Measurements from ENCODE around the gene DYNLRB2.

DYNLRB2 gene

DNA sequence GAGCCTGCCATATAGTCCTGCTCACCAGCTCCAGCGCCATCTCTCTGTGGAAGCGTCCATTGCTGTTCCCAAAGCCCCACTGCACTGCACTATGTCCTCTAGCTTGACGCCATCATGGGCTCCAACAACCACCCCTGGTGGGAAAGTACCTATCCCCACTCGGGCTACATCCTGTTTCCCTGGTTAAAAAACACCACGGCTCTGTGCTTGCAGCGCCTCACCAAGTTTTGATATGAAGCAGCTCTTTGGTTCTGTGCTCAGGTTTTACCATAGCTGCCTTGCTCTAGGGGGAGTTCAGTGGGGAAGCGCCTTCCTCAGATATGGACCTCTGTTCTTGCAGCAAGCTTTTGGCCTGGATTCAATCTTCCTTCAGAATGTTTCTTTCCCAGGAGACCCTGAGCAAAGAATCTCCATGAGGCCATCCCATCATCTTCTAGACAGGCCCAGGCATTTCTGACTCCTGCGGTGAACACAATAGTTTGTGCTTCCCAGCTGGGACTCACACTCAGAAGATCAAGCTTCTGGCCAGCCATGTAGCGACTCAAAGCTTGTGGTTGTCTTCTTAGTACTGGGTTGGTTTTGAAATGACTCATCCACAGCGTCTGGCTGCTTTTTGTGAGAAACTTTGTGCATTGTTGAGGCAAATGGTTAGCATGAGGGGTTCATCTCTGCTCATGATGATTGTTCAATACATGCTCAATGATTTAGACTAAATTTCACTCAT lies 39.5 kb downstream of the DYNLRB2 start:
- TF ChIP-seq ZFX (IDR thresholded peaks at IDR 0.05), result no peak
- TF ChIP-seq, protein P1, sequence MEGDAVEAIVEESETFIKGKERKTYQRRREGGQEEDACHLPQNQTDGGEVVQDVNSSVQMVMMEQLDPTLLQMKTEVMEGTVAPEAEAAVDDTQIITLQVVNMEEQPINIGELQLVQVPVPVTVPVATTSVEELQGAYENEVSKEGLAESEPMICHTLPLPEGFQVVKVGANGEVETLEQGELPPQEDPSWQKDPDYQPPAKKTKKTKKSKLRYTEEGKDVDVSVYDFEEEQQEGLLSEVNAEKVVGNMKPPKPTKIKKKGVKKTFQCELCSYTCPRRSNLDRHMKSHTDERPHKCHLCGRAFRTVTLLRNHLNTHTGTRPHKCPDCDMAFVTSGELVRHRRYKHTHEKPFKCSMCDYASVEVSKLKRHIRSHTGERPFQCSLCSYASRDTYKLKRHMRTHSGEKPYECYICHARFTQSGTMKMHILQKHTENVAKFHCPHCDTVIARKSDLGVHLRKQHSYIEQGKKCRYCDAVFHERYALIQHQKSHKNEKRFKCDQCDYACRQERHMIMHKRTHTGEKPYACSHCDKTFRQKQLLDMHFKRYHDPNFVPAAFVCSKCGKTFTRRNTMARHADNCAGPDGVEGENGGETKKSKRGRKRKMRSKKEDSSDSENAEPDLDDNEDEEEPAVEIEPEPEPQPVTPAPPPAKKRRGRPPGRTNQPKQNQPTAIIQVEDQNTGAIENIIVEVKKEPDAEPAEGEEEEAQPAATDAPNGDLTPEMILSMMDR (conservative IDR thresholded peaks at IDR 0.05), result no peak
- no peak overlapping the region for H3K27ac ChIP-seq

DNA sequence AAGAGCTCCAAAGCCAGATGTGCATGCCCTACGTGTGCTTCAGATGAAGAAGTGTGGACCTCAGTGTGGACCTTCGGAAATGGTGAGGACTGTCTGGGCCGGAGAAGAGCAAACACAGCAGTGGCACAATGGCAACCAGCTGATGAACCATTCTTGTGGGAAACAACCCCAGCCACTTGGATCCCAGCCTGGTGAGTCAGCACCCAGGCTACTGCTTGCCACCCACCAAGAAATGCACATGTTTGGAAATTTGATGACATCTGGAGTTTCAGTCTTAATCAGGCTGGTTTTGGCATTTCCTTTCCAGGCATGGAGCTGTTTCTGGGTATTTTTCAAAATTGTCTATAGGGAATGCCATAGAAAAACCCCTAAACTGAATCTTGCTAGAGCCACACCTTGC lies 42.7 kb downstream of the DYNLRB2 start:
- TF ChIP-seq, protein P1 (conservative IDR thresholded peaks at IDR 0.05), result no peak
- no peak for TF ChIP-seq ZFX (IDR thresholded peaks at IDR 0.05)
- no peak overlapping the region for H3K27ac ChIP-seq

DNA sequence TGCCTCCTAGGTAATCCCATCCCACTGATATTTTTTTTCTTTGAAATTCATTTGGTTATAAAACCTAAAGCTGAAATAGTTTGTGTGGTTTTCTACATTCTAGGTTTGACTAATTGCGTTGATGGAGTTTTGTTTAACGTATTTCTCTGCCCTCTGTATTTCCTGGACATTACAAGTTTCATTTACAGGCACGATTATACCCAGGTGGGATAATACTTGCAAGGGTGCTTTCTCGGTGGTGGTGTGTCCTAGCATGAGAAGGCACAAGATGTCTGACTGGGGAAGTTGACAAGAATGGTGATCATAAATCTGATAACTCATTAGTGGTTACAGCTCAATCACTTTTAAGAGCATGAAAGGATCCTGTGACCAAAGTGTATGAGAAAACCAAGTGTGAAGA lies 45.0 kb downstream of the DYNLRB2 start:
- no peak overlapping the region for H3K27ac ChIP-seq
- TF ChIP-seq, protein P1 (conservative IDR thresholded peaks at IDR 0.05), result no peak
- no peak for TF ChIP-seq ZFX (IDR thresholded peaks at IDR 0.05)

DNA sequence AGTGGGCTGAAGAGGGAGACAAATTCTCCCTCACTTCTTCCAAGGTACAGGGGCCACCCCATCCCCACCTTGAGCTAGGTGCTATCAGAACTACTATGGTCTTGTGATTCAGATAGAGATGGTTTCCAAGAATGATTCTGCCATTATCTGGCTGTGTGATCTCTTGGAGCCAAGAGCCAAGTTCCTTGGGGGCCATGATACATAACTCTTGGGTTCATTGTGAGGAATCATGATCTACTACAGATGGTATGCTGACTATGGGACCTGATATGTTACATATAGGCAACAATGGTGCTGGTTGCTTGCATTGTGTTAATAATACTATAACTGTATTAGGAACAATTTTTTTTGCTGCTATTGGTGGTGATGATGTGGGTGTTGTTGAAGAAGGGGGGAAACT lies 45.7 kb downstream of the DYNLRB2 start:
- no peak overlapping the region for H3K27ac ChIP-seq
- TF ChIP-seq, protein P1 (conservative IDR thresholded peaks at IDR 0.05), result no peak
- no peak for TF ChIP-seq ZFX (IDR thresholded peaks at IDR 0.05)

DNA sequence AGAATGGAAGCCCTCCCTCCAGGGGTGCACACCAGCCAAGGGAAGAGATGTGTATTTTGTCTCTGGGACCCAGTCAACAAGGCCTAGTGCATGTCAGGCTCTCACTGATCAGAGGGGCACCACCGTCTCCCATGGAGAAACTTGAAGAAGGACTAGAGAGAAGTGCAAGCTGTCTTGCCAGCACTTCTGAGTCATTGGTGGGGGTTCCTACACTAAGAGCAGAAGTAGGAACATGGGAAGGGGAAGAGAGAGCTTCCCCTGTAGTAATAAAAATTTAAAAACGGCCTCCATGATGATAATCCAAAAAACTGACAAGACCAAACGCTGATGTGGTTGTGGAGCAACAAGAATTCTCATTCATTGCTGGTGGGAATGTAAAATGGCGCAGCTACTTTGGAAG lies 46.3 kb downstream of the DYNLRB2 start:
- no peak overlapping the region for H3K27ac ChIP-seq
- TF ChIP-seq ZFX (IDR thresholded peaks at IDR 0.05), result no peak
- TF ChIP-seq, protein P1 (conservative IDR thresholded peaks at IDR 0.05), result no peak

DNA sequence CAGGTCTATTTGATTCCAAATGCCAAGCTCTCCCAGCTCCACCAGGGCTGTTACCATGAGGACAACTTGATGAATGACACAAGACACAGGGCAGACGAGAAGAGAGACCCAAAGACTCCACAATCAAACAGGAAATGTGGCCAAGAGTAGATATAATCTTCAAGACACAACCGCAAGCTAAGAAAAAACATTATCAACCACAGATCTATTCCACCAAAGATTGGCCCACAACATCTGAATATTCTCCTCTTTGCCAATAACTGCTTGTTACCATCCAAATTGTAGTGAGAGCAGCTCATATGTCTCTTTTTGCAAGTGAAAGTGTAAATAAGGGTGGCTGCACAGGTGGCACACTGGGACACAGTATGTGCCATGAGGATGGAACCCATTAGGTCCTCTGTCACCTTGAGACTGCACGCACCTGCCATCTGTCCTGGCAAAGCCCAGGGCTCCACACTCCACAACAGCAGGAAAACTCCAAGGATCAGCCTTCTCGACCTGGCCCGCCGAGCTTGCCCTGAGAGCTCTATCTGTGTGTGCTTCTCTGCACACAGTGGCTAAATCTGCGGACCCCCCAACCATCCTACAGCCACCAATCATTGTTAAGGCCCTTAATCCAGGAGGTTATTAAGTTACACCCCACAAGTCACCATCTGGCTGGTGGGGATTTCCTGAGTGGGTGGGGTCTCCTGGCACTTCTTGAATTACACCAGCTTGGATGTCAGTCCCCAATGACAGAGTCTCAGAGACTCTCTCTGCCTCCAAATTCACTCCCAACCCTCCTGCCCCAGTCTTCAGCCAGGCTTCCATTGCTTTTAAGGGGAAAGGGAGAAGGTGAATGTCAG lies 50.5 kb downstream of the DYNLRB2 start:
- TF ChIP-seq ZFX (IDR thresholded peaks at IDR 0.05), result no peak
- TF ChIP-seq, protein P1 (conservative IDR thresholded peaks at IDR 0.05), result no peak

DNA sequence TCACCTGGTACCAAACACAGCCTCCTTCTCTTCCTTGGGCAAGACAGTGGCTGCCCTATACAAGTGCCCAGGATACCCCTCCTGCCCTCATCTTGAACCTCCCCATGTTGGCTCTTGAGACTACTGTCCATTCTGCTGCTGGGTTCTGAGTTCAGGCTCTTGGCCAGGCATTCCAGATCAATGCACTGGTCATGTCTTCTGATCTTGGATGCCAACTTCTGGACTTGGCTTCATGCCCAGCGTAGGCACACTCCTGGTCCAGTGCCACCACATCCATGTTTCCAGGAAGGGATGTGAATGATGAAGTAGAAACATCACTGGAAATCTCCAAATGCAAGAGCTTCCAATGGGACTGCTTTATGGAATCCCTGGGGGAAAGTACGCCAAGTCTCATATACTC lies 51.5 kb downstream of the DYNLRB2 start:
- TF ChIP-seq, protein P1 (conservative IDR thresholded peaks at IDR 0.05), result no peak
- H3K27ac ChIP-seq, result no peak overlapping the region

More for the DNA sequence above, 50.5 kb downstream of the DYNLRB2 start:
- H3K27ac ChIP-seq, result no peak overlapping the region
